ENCODE results near the gene OR8H2.
"Not testable (repeated sequence)": the region's sequence is repeated elsewhere in the genome, so short reads cannot be mapped to it uniquely, and the experiment has no call there.

The OR8H2 gene

GRCh38 chr11:56103210-56103737 is at the start of gene OR8H2:
OR8H2 (plus strand) TSS chr11:56103687; CDS start chr11:56105043, 1,356 bp downstream.
- no peak for DNase-seq

DNA sequence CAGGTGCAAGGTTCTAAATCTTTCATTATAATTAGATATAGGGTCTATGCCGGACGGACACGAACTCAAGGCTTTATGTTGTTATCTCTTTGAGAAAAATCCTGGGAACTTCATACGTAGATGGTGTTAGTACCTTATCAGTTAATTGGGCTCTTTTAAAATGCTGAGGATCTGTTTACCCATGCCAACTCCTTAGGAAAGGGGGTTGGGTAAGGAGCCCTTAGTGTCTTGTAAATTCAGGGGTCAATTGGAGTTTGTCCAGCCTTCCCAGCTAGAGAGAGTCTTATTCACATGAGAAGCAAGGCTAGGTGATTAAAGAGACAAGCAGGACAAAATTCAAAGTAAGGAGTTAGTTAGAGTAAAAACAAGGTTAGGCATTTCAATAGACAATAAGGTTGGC is 47.1 kb upstream of the OR8H2 start:
- not testable (repeated sequence) for DNase-seq

DNA sequence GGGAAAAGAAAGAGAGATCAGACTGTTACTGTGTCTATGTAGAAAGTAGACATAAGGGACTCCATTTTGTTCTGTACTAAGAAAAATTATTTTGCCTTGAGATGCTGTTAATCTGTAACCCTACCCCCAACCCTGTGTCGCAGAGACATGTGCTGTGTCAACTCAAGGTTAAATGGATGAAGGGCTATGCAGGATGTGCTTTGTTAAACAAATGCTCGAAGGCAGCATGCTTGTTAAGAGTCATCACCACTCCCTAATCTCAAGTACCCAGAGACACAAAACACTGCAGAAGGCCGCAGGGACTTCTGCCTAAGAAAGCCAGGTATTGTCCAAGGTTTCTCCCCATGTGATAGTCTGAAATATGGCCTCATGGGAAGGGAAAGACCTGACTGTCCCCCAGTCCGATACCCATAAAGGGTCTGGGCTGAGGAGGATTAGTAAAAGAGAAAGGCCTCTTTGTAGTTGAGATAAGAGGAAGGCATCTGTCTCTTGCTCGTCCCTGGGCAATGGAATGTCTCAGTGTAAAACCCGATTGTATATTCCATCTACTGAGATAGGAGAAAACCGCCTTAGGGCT is 45.7 kb upstream of the OR8H2 start:
- DNase-seq: not testable (repeated sequence)

GRCh38 chr11:56058260-56058780 is 45.2 kb upstream of the OR8H2 start:
- not testable (repeated sequence) for DNase-seq

GRCh38 chr11:56066980-56067379 is 36.5 kb upstream of the OR8H2 start:
- no peak for DNase-seq

GRCh38 chr11:56089697-56090096 is 13.8 kb upstream of the OR8H2 start:
- DNase-seq: no peak

GRCh38 chr11:56093008-56093407 is 10.5 kb upstream of the OR8H2 start, which contains the start of gene OR8I2:
OR8I2 (plus strand) TSS chr11:56093308; CDS start chr11:56093308, 0 bp downstream.
- DNase-seq: no peak

GRCh38 chr11:56122073-56122472 is 18.6 kb downstream of the OR8H2 start, which contains the start of gene OR8H3:
OR8H3 (plus strand) TSS chr11:56122373; CDS start chr11:56122373, 0 bp downstream.
- no peak for DNase-seq

- no peak for DNase-seq
These were observed 36.7 kb downstream of the OR8H2 start, which contains the start of gene OR8J3 for GRCh38 chr11:56140151-56140661. OR8J3 (minus strand) TSS chr11:56140201; CDS start chr11:56137718, 2,483 bp downstream.

DNA sequence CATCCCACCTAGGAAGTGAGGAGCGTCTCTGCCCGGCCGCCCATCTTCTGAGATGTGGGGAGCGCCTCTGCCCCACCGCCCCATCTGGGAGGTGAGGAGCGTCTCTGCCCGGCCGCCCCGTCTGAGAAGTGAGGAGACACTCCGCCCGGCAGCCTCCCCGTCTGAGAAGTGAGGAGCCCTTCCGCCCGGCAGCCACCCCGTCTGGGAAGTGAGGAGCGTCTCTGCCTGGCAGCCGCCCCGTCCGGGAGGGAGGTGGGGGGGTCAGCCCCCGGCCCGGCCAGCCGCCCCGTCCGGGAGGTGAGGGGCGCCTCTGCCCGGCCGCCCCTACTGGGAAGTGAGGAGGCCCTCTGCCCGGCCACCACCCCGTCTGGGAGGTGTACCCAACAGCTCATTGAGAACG is 40.2 kb downstream of the OR8H2 start:
- DNase-seq: not testable (repeated sequence)

GRCh38 chr11:56151376-56151775 is 47.9 kb downstream of the OR8H2 start:
- DNase-seq: no peak

GRCh38 chr11:56152333-56152732 is 48.8 kb downstream of the OR8H2 start:
- no peak for DNase-seq
